Measurements from ENCODE around the gene TRAF6. TPM values are rescaled to one million over a fixed set of nuclear protein-coding genes. Genes with fewer than 3 reads are reported as not detected.

The TRAF6 gene
- total and polyA plus RNA-seq, 9 of the 15 experiments (the other 6 are each of a cell fraction or from before 2014, with no cell fraction given), result 2.0 to 13.1 (median 8.2) TPM

GRCh38 chr11:36447947-36448346 is 62.1 kb downstream of the TRAF6 start:
- no TSS peak for BruUV-seq (replicated peaks)
- intact Hi-C loops (cut with micrococcal nuclease), result no loop called here

More at GRCh38 chr11:36447947-36448346, 62.1 kb downstream of the TRAF6 start:
- no peaks in the 10 kb centered on the region for H4K20me1 ChIP-seq (replicated peaks; ENCODE audit: control insufficient read depth, insufficient read depth, low read length)
- no peak overlapping the region for H2AFZ ChIP-seq (ENCODE audit: low read depth, low read length)
- no peaks in the 10 kb centered on the region for H3K9me3 ChIP-seq (replicated peaks; ENCODE audit: control insufficient read depth, insufficient read depth, low read depth, low read length)
- no peaks in the 10 kb centered on the region for H3K9me1 ChIP-seq (ENCODE audit: control insufficient read depth, insufficient read depth, low read length)
- no peak overlapping the region for H3K4me3 ChIP-seq
- ATAC-seq (no peak), FAIRE-seq (no peak), DNase-seq (ENCODE audit: extremely low read depth in 1 of 4, low spot score in 3 of 4) (no peak)
- H3K27me3 ChIP-seq (ENCODE audit: control insufficient read depth in 2 of 2, insufficient read depth in 2 of 2, low read length in 2 of 2), result peaks cover 4 to 42% of the 10 kb centered on the region in 2 experiments; a peak in 4 of 5 replicates
- H3K27ac ChIP-seq (ENCODE audit: extremely low read depth, low read depth, low read length), result no peak overlapping the region
- H3K4me1 ChIP-seq (replicated peaks in 1 of 2; ENCODE audit: control insufficient read depth in 2 of 2, insufficient read depth in 2 of 2, low read length in 2 of 2), result no peaks in the 10 kb centered on the region; a peak in 1 of 5 replicates
- H3K79me2 ChIP-seq (ENCODE audit: control insufficient read depth, insufficient read depth, low read length), result no peaks in the 10 kb centered on the region
- no peaks in the 10 kb centered on the region for H3K36me3 ChIP-seq (ENCODE audit: control insufficient read depth, insufficient read depth, low read length)
- ChIA-PET CTCF (ENCODE audit: low intra/inter-chr PET ratio) (no interaction called here), POLR2A (no interaction called here)
- TF ChIP-seq, protein P1, sequence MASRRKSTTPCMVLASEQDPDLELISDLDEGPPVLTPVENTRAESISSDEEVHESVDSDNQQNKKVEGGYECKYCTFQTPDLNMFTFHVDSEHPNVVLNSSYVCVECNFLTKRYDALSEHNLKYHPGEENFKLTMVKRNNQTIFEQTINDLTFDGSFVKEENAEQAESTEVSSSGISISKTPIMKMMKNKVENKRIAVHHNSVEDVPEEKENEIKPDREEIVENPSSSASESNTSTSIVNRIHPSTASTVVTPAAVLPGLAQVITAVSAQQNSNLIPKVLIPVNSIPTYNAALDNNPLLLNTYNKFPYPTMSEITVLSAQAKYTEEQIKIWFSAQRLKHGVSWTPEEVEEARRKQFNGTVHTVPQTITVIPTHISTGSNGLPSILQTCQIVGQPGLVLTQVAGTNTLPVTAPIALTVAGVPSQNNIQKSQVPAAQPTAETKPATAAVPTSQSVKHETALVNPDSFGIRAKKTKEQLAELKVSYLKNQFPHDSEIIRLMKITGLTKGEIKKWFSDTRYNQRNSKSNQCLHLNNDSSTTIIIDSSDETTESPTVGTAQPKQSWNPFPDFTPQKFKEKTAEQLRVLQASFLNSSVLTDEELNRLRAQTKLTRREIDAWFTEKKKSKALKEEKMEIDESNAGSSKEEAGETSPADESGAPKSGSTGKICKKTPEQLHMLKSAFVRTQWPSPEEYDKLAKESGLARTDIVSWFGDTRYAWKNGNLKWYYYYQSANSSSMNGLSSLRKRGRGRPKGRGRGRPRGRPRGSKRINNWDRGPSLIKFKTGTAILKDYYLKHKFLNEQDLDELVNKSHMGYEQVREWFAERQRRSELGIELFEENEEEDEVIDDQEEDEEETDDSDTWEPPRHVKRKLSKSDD (conservative IDR thresholded peaks at IDR 0.05; ENCODE audit: low read length), result no peak
- TF ChIP-seq, protein P2, sequence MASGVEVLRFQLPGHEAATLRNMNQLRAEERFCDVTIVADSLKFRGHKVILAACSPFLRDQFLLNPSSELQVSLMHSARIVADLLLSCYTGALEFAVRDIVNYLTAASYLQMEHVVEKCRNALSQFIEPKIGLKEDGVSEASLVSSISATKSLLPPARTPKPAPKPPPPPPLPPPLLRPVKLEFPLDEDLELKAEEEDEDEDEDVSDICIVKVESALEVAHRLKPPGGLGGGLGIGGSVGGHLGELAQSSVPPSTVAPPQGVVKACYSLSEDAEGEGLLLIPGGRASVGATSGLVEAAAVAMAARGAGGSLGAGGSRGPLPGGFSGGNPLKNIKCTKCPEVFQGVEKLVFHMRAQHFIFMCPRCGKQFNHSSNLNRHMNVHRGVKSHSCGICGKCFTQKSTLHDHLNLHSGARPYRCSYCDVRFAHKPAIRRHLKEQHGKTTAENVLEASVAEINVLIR (CRISPR knock-in tag; IDR thresholded peaks at IDR 0.05), result no peak
- TF ChIP-seq OTX1 (CRISPR knock-in tag; IDR thresholded peaks at IDR 0.05), result no peak
- no peak for TF ChIP-seq ZNF644 (tag; IDR thresholded peaks at IDR 0.05; ENCODE audit: low read depth)
- TF ChIP-seq ZNF507 (tag; conservative IDR thresholded peaks at IDR 0.05), result no peak
- no peak for TF ChIP-seq ZC3H8 (IDR thresholded peaks at IDR 0.05)
- TF ChIP-seq, protein P3, sequence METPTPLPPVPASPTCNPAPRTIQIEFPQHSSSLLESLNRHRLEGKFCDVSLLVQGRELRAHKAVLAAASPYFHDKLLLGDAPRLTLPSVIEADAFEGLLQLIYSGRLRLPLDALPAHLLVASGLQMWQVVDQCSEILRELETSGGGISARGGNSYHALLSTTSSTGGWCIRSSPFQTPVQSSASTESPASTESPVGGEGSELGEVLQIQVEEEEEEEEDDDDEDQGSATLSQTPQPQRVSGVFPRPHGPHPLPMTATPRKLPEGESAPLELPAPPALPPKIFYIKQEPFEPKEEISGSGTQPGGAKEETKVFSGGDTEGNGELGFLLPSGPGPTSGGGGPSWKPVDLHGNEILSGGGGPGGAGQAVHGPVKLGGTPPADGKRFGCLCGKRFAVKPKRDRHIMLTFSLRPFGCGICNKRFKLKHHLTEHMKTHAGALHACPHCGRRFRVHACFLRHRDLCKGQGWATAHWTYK (CRISPR knock-in tag; IDR thresholded peaks at IDR 0.05), result no peak
- TF ChIP-seq HNRNPUL1 (IDR thresholded peaks at IDR 0.05; ENCODE audit: low read length), result no peak
- no peak for TF ChIP-seq SIN3B (IDR thresholded peaks at IDR 0.05; ENCODE audit: low read depth)
- no peak for TF ChIP-seq KDM2B (CRISPR knock-in tag; IDR thresholded peaks at IDR 0.05)
- no peak for TF ChIP-seq ARID2 (IDR thresholded peaks at IDR 0.05)
- WGBS (ENCODE audit: insufficient coverage, low coverage, missing lambda C conversion rate), result 0% methylated on average over 8 of the region's 8 CpGs
- in situ Hi-C loops (cut with MboI), result no loop called here
- no peak overlapping the region for H3K4me2 ChIP-seq (ENCODE audit: insufficient read depth, low read length)
- H3K9ac ChIP-seq (ENCODE audit: insufficient read depth in 1 of 2, low read depth in 2 of 2, low read length in 2 of 2), result no peak overlapping the region
